ENCODE results near the gene SLC5A2. TPM values are rescaled to one million over a fixed set of nuclear protein-coding genes. Genes with fewer than 3 reads are reported as not detected.

The SLC5A2 gene
- total RNA-seq, 1 donor from 2014 or later = 0.36 TPM

GRCh38 chr16:31459687-31460581, 23.0 kb upstream of the SLC5A2 start:
- peaks cover 36% of the 10 kb centered on the region for H3K4me1 Mint-ChIP-seq
- peak; percentile 100 for DNase-seq (ENCODE audit: low spot score in 2 of 2, unreplicated experiment in 2 of 2)
- H3K27me3 Mint-ChIP-seq (ENCODE audit: low read depth) = no peaks in the 10 kb centered on the region
- peak overlapping the region; percentile 87 for H3K4me3 Mint-ChIP-seq
- no peaks in the 10 kb centered on the region for H3K9me3 Mint-ChIP-seq
- peaks cover 11% of the 10 kb centered on the region for H3K36me3 Mint-ChIP-seq
- TF ChIP-seq CTCF (IDR thresholded peaks at IDR 0.05; ENCODE audit: unreplicated experiment) = no peak
- H3K27ac Mint-ChIP-seq = peak overlapping the region; percentile 99

- H3K36me3 Mint-ChIP-seq = peaks cover 16% of the 10 kb centered on the region
- H3K4me1 Mint-ChIP-seq = peaks cover 31% of the 10 kb centered on the region
- peak overlapping the region; percentile 98 for H3K27ac Mint-ChIP-seq
- no peaks in the 10 kb centered on the region for H3K9me3 Mint-ChIP-seq
- TF ChIP-seq CTCF (IDR thresholded peaks at IDR 0.05; ENCODE audit: unreplicated experiment) = peak; percentile 65
- H3K27me3 Mint-ChIP-seq (ENCODE audit: low read depth) = no peaks in the 10 kb centered on the region
- peak overlapping the region; percentile 87 for H3K4me3 Mint-ChIP-seq
- no peak for DNase-seq (ENCODE audit: low spot score in 2 of 2, unreplicated experiment in 2 of 2)
Observed at GRCh38 chr16:31460582-31461002, 22.3 kb upstream of the SLC5A2 start.

GRCh38 chr16:31461201-31461920, 21.6 kb upstream of the SLC5A2 start:
- H3K27me3 Mint-ChIP-seq (ENCODE audit: low read depth) = no peaks in the 10 kb centered on the region
- H3K4me3 Mint-ChIP-seq = peak overlapping the region; percentile 46
- no peak for DNase-seq (ENCODE audit: low spot score in 2 of 2, unreplicated experiment in 2 of 2)
- no peak for TF ChIP-seq CTCF (IDR thresholded peaks at IDR 0.05; ENCODE audit: unreplicated experiment)
- H3K27ac Mint-ChIP-seq = peak overlapping the region; percentile 80
- peaks cover 16% of the 10 kb centered on the region for H3K36me3 Mint-ChIP-seq
- H3K9me3 Mint-ChIP-seq = no peaks in the 10 kb centered on the region
- H3K4me1 Mint-ChIP-seq = peaks cover 25% of the 10 kb centered on the region

- no peaks in the 10 kb centered on the region for H3K9me3 Mint-ChIP-seq
- no peak overlapping the region for H3K27ac Mint-ChIP-seq
- no peak overlapping the region for H3K4me3 Mint-ChIP-seq
- no peak for DNase-seq (ENCODE audit: low spot score in 2 of 2, unreplicated experiment in 2 of 2)
- H3K4me1 Mint-ChIP-seq = peaks cover 19% of the 10 kb centered on the region
- no peak for TF ChIP-seq CTCF (IDR thresholded peaks at IDR 0.05; ENCODE audit: unreplicated experiment)
- peaks cover 20% of the 10 kb centered on the region for H3K36me3 Mint-ChIP-seq
- H3K27me3 Mint-ChIP-seq (ENCODE audit: low read depth) = no peaks in the 10 kb centered on the region
Observed at GRCh38 chr16:31461921-31462804, 20.8 kb upstream of the SLC5A2 start.

- Mint-ChIP-seq H3K9me3 (no peaks in the 10 kb centered on the region), H3K4me1 (peaks cover 12% of the 10 kb centered on the region), H3K27me3 (ENCODE audit: low read depth) (no peaks in the 10 kb centered on the region), H3K4me3 (no peak overlapping the region), H3K27ac (no peak overlapping the region), H3K36me3 (peaks cover 20% of the 10 kb centered on the region)
- DNase-seq (ENCODE audit: low spot score in 2 of 2, unreplicated experiment in 2 of 2) = no peak
- TF ChIP-seq CTCF (IDR thresholded peaks at IDR 0.05; ENCODE audit: unreplicated experiment) = no peak
Observed at GRCh38 chr16:31464348-31464769, 18.6 kb upstream of the SLC5A2 start.

Data from mesothelial cell of epicardium (in vitro differentiated cells).